PC-9 (cell line): ENCODE measurements around the gene MBD2. TPM values are rescaled to one million over a fixed set of nuclear protein-coding genes. Genes with fewer than 3 reads are reported as not detected.
A peak's percentile ranks its signal among the peaks of the same experiment; 100 is the strongest.

Source experiments
- BruUV-seq: library from RNA; stranded (reverse); fragments of 400-500 nt; replicated peaks from 2 replicates; lab custom pipeline; 2021; lab: Mats Ljungman, UMichigan
- CTCF ChIA-PET: fragments of 300-600 bp; sonication (Branson Sonifier 250); formaldehyde crosslinking; loops from one replicate; lab custom pipeline; 2022; ENCODE audit warnings: antibody characterized with exemption; lab: Charles Lee
- POLR2A ChIA-PET: fragments of 300-600 bp; sonication (Branson Sonifier 250); formaldehyde crosslinking; loops from one replicate; lab custom pipeline; 2022; ENCODE audit warnings: antibody characterized with exemption; ENCODE audit not compliant: unreplicated experiment; lab: Charles Lee
- DNase-seq, 2 experiments: peaks; one replicate each; pipeline versions ENCODE4 v3.0.0 to v3.0.0-alpha.2; 2015 to 2022; ENCODE audit warnings: mixed read lengths in 1 of 2
- H2AFZ ChIP-seq: fragments of 200-600 bp; sonication (generic); 2 replicates; pipeline ENCODE4 v1.8.1; 2017; ENCODE audit warnings: antibody characterized with exemption
- H3F3A ChIP-seq: fragments of 200-600 bp; sonication (generic); 2 replicates; pipeline ENCODE4 v1.8.1; 2017; ENCODE audit warnings: antibody characterized with exemption, mild to moderate bottlenecking, low read depth; ENCODE audit not compliant: insufficient read depth
- H3K27ac ChIP-seq: fragments of 200-600 bp; sonication (generic); 2 replicates; pipeline ENCODE4 v1.6.1; 2016; ENCODE audit warnings: mixed run types
- H3K27me3 ChIP-seq: fragments of 200-600 bp; sonication (generic); 2 replicates; pipeline ENCODE4 v1.6.1; 2016; ENCODE audit warnings: low read depth, mixed run types; ENCODE audit not compliant: insufficient read depth
- H3K36me3 ChIP-seq: fragments of 200-600 bp; sonication (generic); 2 replicates; pipeline ENCODE4 v1.6.1; 2016; ENCODE audit warnings: low read depth, mixed run types
- H3K4me1 ChIP-seq: fragments of 200-600 bp; sonication (generic); replicated peaks from 2 replicates; pipeline ENCODE4 v1.6.1; 2016; ENCODE audit warnings: mixed run types; ENCODE audit not compliant: insufficient read depth
- H3K4me2 ChIP-seq: fragments of 200-600 bp; sonication (generic); 2 replicates; pipeline ENCODE4 v1.6.1; 2017; ENCODE audit warnings: mixed run types
- H3K4me3 ChIP-seq: fragments of 200-600 bp; sonication (generic); 2 replicates; pipeline ENCODE4 v1.6.1; 2016; ENCODE audit warnings: mixed run types
- H3K79me2 ChIP-seq: fragments of 200-600 bp; sonication (generic); 2 replicates; pipeline ENCODE4 v1.6.1; 2017; ENCODE audit warnings: low read depth, mixed run types
- H3K9me2 ChIP-seq: fragments of 200-600 bp; sonication (generic); 2 replicates; pipeline ENCODE4 v1.8.1; 2017; ENCODE audit warnings: mild to moderate bottlenecking; ENCODE audit not compliant: insufficient read depth
- H3K9me3 ChIP-seq: fragments of 200-600 bp; sonication (generic); 2 replicates; pipeline ENCODE4 v1.8.1; 2016; ENCODE audit warnings: low read depth; ENCODE audit not compliant: insufficient read depth
- H4K20me1 ChIP-seq: fragments of 200-600 bp; sonication (generic); 2 replicates; pipeline ENCODE4 v1.8.1; 2017; ENCODE audit not compliant: insufficient read depth
- CTCF ChIP-seq: fragments of 200-600 bp; sonication (generic); conservative IDR thresholded peaks from 2 replicates; pipeline ENCODE4 v1.6.1; 2017; ENCODE audit warnings: mixed run types, antibody characterized with exemption, mild to moderate bottlenecking, moderate library complexity
- EZH2 ChIP-seq: fragments of 200-600 bp; sonication (generic); IDR thresholded peaks from 2 replicates; pipeline ENCODE4 v1.8.0; 2017; ENCODE audit warnings: antibody characterized with exemption, low read depth
- intact Hi-C: fragments of 100-400 bp; cut with micrococcal nuclease; formaldehyde crosslinking; loops from one replicate; pipeline ENCODE4 v1.10.0; 2022; ENCODE audit not compliant: unreplicated experiment
- total RNA-seq: library from RNA; stranded (reverse); gene quantifications from 2 replicates; pipeline ENCODE4 v1.2.3, GENCODE V29; 2021

MBD2 gene
- total RNA-seq, 1 experiment from 2014 or later: 72.0 TPM

- TF ChIP-seq CTCF: no peak
- no peak for TF ChIP-seq EZH2
- Histone ChIP-seq H4K20me1 (no peaks in the 10 kb centered on the region), H2AFZ (no peak overlapping the region), H3K27ac (no peak overlapping the region), H3K4me3 (no peak overlapping the region), H3K4me2 (no peak overlapping the region), H3K9me3 (no peaks in the 10 kb centered on the region), H3K27me3 (no peaks in the 10 kb centered on the region), H3K4me1 (no peaks in the 10 kb centered on the region), H3K9me2 (no peaks in the 10 kb centered on the region), H3K79me2 (no peaks in the 10 kb centered on the region), H3K36me3 (no peaks in the 10 kb centered on the region), H3F3A (no peaks in the 10 kb centered on the region)
- no TSS peak for BruUV-seq
- intact Hi-C loops: loop anchor here (5.0 kb wide), 1 partner anchor 421 kb away; no protein-coding TSS in a partner anchor
- POLR2A ChIA-PET: no interaction called here
- CTCF ChIA-PET: no interaction called here
- DNase-seq: no peak
Observed at GRCh38 chr18:54117853-54118773, 106.4 kb downstream of the MBD2 start.

DNA sequence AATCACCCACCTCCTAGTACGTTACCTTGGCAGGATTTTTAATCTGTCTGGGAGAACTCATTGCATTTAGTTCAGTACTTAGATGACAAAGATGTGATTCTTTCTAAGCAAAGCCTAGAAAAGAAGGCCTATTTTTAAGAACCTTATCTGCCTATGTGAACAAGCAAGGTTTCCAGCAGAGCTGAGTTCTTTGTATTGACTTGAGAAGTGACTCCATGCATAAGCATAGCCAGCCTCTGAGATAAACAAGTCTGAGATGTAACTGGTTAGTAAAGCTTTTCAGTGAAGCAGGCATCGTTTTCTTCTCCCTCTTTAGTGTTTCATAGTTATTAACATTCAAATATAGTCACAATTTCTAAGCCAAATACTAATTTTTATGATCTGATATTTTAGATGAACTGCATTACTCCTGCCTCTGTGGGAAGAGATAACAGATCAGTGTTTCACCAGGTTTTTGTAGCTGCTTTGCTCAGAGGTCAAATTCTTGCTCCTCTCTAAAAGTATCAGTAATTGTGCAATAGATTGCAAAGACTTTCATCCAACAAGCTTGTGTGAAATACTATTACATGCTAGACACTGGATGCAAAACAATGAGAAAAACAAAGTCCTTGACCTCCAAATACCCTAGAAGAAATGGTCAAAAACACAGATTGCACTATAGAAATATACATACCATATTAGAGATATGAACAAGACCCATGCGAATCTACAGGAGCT lies 107.8 kb downstream of the MBD2 start:
- Histone ChIP-seq H3K79me2 (no peaks in the 10 kb centered on the region), H3F3A (no peaks in the 10 kb centered on the region), H3K9me3 (no peaks in the 10 kb centered on the region), H3K4me1 (no peaks in the 10 kb centered on the region), H3K4me3 (no peak overlapping the region), H3K9me2 (no peaks in the 10 kb centered on the region), H3K27me3 (no peaks in the 10 kb centered on the region), H2AFZ (no peak overlapping the region), H3K36me3 (no peaks in the 10 kb centered on the region), H3K4me2 (no peak overlapping the region), H3K27ac (no peak overlapping the region), H4K20me1 (no peaks in the 10 kb centered on the region)
- CTCF ChIA-PET: no interaction called here
- TF ChIP-seq EZH2 (no peak), CTCF (no peak)
- no peak for DNase-seq
- intact Hi-C loops: loop anchor here (5.0 kb wide), 1 partner anchor 419 kb away; no protein-coding TSS in a partner anchor
- BruUV-seq: no TSS peak
- POLR2A ChIA-PET: no interaction called here

DNA sequence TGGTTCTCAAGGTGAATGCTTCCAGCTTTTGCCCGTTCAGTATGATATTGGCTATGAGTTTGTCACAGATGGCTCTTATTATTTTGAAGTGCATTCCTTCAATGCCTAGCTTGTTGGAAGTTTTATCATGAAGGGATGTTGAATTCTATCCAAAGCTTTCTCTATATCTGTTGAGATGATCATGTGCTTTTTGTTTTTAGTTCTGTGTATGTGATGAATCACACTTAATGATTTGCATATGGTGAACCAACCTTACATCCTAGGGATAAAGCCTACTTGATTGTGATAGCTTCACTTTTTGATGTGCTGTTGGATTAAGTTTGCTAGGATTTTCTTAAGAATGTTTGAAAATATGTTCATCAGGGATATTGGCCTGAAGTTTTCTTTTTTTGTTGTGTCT lies 112.1 kb downstream of the MBD2 start:
- Histone ChIP-seq H3F3A (no peaks in the 10 kb centered on the region), H3K4me3 (no peak overlapping the region), H3K4me1 (no peaks in the 10 kb centered on the region), H4K20me1 (no peaks in the 10 kb centered on the region), H3K36me3 (no peaks in the 10 kb centered on the region), H3K79me2 (no peaks in the 10 kb centered on the region), H3K9me3 (no peaks in the 10 kb centered on the region), H3K27ac (no peak overlapping the region), H3K4me2 (no peak overlapping the region), H3K27me3 (no peaks in the 10 kb centered on the region), H3K9me2 (no peaks in the 10 kb centered on the region), H2AFZ (no peak overlapping the region)
- ChIA-PET CTCF (no interaction called here), POLR2A (no interaction called here)
- no TSS peak for BruUV-seq
- no peak for TF ChIP-seq EZH2
- no peak for TF ChIP-seq CTCF
- intact Hi-C loops: no loop called here
- DNase-seq: peak in 1 of 2 experiments; percentile 25
